MCF 10A (cell line): ENCODE data around the gene BCL2. TPM values are rescaled to one million over a fixed set of nuclear protein-coding genes. Genes with fewer than 3 reads are reported as not detected.
A peak's percentile ranks its signal among the peaks of the same experiment; 100 is the strongest.

Source experiments
- BruUV-seq: library from RNA; stranded (reverse); fragments of 400-500 nt; replicated peaks from 2 replicates; lab custom pipeline; 2021; lab: Mats Ljungman, UMichigan
- CTCF ChIA-PET: fragments of 300-600 bp; sonication (Branson Sonifier 250); formaldehyde crosslinking; extraction: SDS; loops from one replicate; lab custom pipeline; 2021; ENCODE audit warnings: antibody characterized with exemption, inconsistent platforms; lab: Yijun Ruan, JAX
- POLR2A ChIA-PET: fragments of 300-600, 350-650 bp; sonication (Branson Sonifier 250); formaldehyde crosslinking; extraction: SDS; loops from one replicate; lab custom pipeline; 2020; ENCODE audit warnings: antibody characterized with exemption, inconsistent platforms; lab: Yijun Ruan, JAX
- DNase-seq: peaks from one replicate; pipeline ENCODE4 v3.0.0-alpha.2; 2018; ENCODE audit not compliant: unreplicated experiment
- H3K27ac Mint-ChIP-seq: one replicate; pipeline ENCODE4 v1.8.0; 2022; ENCODE audit warnings: mild to moderate bottlenecking, low read depth, mixed read lengths; ENCODE audit not compliant: unreplicated experiment
- H3K27me3 Mint-ChIP-seq: one replicate; pipeline ENCODE4 v1.8.0; 2022; ENCODE audit warnings: mixed read lengths; ENCODE audit not compliant: insufficient read depth, unreplicated experiment
- H3K36me3 Mint-ChIP-seq: one replicate; pipeline ENCODE4 v1.8.0; 2022; ENCODE audit warnings: mild to moderate bottlenecking, moderate library complexity, mixed read lengths; ENCODE audit not compliant: insufficient read depth, unreplicated experiment
- H3K4me1 Mint-ChIP-seq: one replicate; pipeline ENCODE4 v1.8.0; 2022; ENCODE audit warnings: mixed read lengths; ENCODE audit not compliant: insufficient read depth, unreplicated experiment
- H3K4me3 Mint-ChIP-seq: one replicate; pipeline ENCODE4 v1.8.0; 2022; ENCODE audit warnings: mild to moderate bottlenecking, moderate library complexity, mixed read lengths; ENCODE audit not compliant: unreplicated experiment
- H3K9me3 Mint-ChIP-seq: one replicate; pipeline ENCODE4 v1.8.0; 2022; ENCODE audit warnings: mixed read lengths; ENCODE audit not compliant: unreplicated experiment
- intact Hi-C: fragments of 100-400 bp; cut with micrococcal nuclease; formaldehyde crosslinking; loops from 2 replicates; pipeline ENCODE4 v1.14.1; 2022
- total RNA-seq: library from RNA; stranded (reverse); gene quantifications from 2 replicates; pipeline ENCODE4 v1.2.3, GENCODE V29; 2022
- TF ChIP-seq, protein P1 (sequence below): fragments of 200-600 bp; IDR thresholded peaks from one replicate; pipeline ENCODE4 v1.8.0; 2022; ENCODE audit warnings: antibody characterized with exemption, mild to moderate bottlenecking; ENCODE audit not compliant: unreplicated experiment

The BCL2 gene
- total RNA-seq, 1 experiment from 2014 or later: 3.0 TPM

DNA sequence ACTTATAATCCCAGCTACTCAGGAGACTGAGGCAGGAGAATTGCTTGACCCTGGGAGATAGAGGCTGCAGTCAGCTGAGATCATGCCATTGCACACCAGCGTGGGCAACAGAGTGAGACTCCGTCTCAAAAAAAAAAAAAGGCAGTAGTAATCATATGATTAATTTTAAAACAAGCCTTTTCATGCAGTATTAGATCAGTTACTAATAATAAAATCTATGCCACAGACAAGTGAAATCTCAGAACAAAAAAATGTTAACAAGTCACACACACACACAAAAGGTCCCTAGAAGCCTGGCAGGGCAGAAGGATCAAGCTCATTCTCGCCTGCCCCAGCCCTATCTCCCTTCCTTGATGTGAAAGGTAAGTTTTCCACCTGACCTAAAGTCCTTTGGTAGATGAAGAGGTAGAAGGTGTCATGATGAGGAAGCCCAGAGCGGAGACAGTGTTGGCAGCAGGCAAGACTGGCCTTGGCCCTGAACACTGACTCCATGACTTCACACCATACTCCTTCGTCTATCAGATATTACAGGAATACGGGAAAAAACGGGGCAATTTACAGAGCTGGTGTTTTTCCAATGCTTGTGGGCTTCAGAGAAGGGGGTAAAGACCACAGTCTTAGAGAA lies 36.8 kb upstream of the BCL2 start:
- no peaks in the 10 kb centered on the region for H3K9me3 Mint-ChIP-seq
- H3K4me1 Mint-ChIP-seq: no peaks in the 10 kb centered on the region
- ChIA-PET CTCF (interaction anchor here (0.6 to 1.0 kb wide), 3 partner anchors 9 to 563 kb away, joined by 3 to 4 read pairs (median 3); no protein-coding TSS in a partner anchor), POLR2A (interaction anchor here (0.5 to 2.0 kb wide), 4 partner anchors 9 to 11 kb away, joined by 3 to 13 read pairs (median 8); partner anchors contain the start of gene KDSR)
- H3K4me3 Mint-ChIP-seq: no peak overlapping the region
- no peak overlapping the region for H3K27ac Mint-ChIP-seq
- H3K27me3 Mint-ChIP-seq: no peaks in the 10 kb centered on the region
- TF ChIP-seq, protein P1, sequence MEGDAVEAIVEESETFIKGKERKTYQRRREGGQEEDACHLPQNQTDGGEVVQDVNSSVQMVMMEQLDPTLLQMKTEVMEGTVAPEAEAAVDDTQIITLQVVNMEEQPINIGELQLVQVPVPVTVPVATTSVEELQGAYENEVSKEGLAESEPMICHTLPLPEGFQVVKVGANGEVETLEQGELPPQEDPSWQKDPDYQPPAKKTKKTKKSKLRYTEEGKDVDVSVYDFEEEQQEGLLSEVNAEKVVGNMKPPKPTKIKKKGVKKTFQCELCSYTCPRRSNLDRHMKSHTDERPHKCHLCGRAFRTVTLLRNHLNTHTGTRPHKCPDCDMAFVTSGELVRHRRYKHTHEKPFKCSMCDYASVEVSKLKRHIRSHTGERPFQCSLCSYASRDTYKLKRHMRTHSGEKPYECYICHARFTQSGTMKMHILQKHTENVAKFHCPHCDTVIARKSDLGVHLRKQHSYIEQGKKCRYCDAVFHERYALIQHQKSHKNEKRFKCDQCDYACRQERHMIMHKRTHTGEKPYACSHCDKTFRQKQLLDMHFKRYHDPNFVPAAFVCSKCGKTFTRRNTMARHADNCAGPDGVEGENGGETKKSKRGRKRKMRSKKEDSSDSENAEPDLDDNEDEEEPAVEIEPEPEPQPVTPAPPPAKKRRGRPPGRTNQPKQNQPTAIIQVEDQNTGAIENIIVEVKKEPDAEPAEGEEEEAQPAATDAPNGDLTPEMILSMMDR: no peak
- no TSS peak for BruUV-seq
- H3K36me3 Mint-ChIP-seq: peaks cover 94% of the 10 kb centered on the region
- intact Hi-C loops: no loop called here
- DNase-seq: no peak

DNA sequence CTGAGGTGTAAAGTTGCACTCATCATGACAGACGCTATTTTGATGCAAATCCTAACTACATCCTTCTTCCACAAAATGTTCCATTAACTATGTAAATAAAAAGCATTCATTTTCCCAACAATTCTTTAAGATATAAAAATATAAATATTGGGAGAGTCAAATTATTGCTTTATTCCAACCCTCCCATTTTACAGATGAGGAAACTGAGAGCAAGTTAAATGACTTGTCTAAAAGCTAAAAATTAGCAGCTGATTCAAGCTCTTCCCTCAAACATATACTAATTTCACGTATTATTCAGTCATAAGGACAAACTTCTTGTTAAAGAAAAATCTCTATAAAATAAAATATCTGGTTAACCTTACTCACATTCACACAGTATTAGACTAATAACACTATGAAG lies 30.7 kb upstream of the BCL2 start:
- no peaks in the 10 kb centered on the region for H3K9me3 Mint-ChIP-seq
- POLR2A ChIA-PET: interaction anchor here (0.6 to 5.2 kb wide), 7 partner anchors 8 to 620 kb away, joined by 3 to 32 read pairs (median 5); partner anchors contain the start of genes KDSR and VPS4B
- DNase-seq: no peak
- peaks cover 19% of the 10 kb centered on the region for H3K4me1 Mint-ChIP-seq
- CTCF ChIA-PET: interaction anchor here (2.2 kb wide), 1 partner anchor 89 kb away, joined by 7 read pairs; no protein-coding TSS in a partner anchor
- H3K27me3 Mint-ChIP-seq: no peaks in the 10 kb centered on the region
- H3K4me3 Mint-ChIP-seq: no peak overlapping the region
- H3K27ac Mint-ChIP-seq: no peak overlapping the region
- peaks cover 97% of the 10 kb centered on the region for H3K36me3 Mint-ChIP-seq
- BruUV-seq: no TSS peak
- intact Hi-C loops: no loop called here
- TF ChIP-seq, protein P1: no peak

DNA sequence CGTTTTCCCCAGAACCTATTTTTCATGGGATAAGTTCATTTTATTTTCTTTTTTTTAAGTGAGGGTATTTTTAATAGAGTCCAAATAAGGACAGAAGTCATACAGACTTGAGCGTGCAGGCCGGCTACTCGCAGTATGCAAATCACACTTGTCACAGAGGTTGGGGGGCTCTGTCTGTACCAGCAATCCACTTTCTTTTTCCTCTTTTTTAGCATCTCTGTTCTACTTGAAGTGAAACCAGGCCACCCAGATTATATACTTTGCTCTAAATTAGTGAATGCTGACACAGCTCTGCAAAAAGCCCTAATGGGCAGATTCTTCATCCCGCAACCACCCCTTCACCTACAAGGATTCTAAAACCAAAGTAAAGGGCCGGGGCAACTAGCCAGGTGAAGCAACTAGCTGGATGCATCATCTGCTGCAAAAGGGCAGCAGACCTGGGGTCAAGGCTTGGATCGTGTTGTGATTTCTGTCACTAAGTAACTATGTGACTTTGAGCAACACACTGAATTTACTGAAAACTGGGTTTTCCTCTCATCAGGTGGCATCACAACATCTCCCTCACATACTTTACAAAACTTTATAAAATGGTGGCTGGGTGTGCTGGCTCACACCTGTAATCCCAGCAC lies 29.1 kb upstream of the BCL2 start:
- H3K27ac Mint-ChIP-seq: no peak overlapping the region
- H3K9me3 Mint-ChIP-seq: no peaks in the 10 kb centered on the region
- TF ChIP-seq, protein P1: no peak
- no peak for DNase-seq
- peaks cover 97% of the 10 kb centered on the region for H3K36me3 Mint-ChIP-seq
- H3K4me1 Mint-ChIP-seq: peaks cover 24% of the 10 kb centered on the region
- ChIA-PET POLR2A (interaction anchor here (5.2 kb wide), 1 partner anchor 17 kb away, joined by 32 read pairs; no protein-coding TSS in a partner anchor), CTCF (interaction anchor here (1.1 kb wide), 1 partner anchor 151 kb away, joined by 4 read pairs; no protein-coding TSS in a partner anchor)
- H3K27me3 Mint-ChIP-seq: no peaks in the 10 kb centered on the region
- intact Hi-C loops: no loop called here
- no peak overlapping the region for H3K4me3 Mint-ChIP-seq
- BruUV-seq: no TSS peak

DNA sequence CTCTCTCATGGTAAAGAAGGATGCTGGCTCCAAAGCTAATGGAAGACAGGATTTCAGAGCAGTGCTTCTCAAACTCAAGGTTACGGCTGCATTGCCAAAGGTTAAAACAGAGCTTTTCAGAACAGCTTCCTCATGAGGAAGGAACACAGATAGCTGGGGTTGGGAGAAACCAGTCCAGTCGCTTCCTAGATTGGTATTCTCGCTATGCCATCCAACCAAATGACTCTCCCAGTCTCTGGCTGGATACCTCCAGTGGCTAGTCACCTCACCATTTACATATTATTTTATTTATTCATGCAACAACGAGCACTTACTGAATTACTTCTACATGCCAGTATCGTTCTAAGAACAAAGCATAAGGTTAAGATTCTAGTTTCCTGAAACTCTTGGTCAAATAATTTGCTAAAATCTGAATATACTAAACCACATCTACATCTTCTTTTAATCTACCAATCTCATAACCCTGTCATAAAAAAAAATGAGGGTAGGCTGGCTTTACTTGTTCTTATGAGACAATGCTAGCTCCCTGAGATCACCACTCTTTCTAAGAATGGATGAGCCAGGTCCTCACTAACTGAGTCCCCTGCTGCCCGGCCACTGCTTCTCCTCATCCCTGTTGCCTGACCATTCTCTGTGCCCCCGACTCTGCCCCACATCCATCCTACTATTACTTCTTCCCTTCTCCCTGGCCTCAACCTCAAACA lies 27.1 kb upstream of the BCL2 start:
- H3K4me1 Mint-ChIP-seq: peaks cover 29% of the 10 kb centered on the region

More for the DNA sequence above, 27.1 kb upstream of the BCL2 start:
- TF ChIP-seq, protein P1: no peak
- DNase-seq: no peak
- no peaks in the 10 kb centered on the region for H3K9me3 Mint-ChIP-seq
- peak overlapping the region; percentile 5 for H3K4me3 Mint-ChIP-seq
- H3K36me3 Mint-ChIP-seq: peaks cover 98% of the 10 kb centered on the region
- ChIA-PET POLR2A (interaction anchor here (0.6 to 4.0 kb wide), 20 partner anchors 10 to 712 kb away, joined by 3 to 30 read pairs (median 4); partner anchors contain the start of genes KDSR, SERPINB5 and VPS4B), CTCF (interaction anchor here (0.5 to 2.0 kb wide), 8 partner anchors 11 to 330 kb away, joined by 3 to 8 read pairs (median 4); no protein-coding TSS in a partner anchor)
- no peaks in the 10 kb centered on the region for H3K27me3 Mint-ChIP-seq
- intact Hi-C loops: no loop called here
- H3K27ac Mint-ChIP-seq: peak overlapping the region; percentile 87
- no TSS peak for BruUV-seq
